Lower leg skin (tissue), 4 donors: Measurements from ENCODE around the gene MOG. TPM values are rescaled to one million over a fixed set of nuclear protein-coding genes. Genes with fewer than 3 reads are reported as not detected.

ENCODE experiments used
- DNase-seq, 2 donors: peaks; one replicate each; pipeline ENCODE4 v3.0.0-alpha.2; 2019; ENCODE audit warnings: low spot score in 2 of 2
- H3K4me3 ChIP-seq: fragments of 200-600 bp; sonication (generic); 2 replicates; pipeline ENCODE4 v1.5.1; 2017; ENCODE audit warnings: mild to moderate bottlenecking, low read depth; ENCODE audit not compliant: poor library complexity, severe bottlenecking
- CTCF ChIP-seq, 3 donors: fragments of 450-650 bp; IDR thresholded peaks; one replicate each; pipeline ENCODE4 v1.5.1; 2016; ENCODE audit warnings: antibody characterized with exemption in 3 of 3, mild to moderate bottlenecking in 3 of 3, moderate library complexity in 2 of 3
- POLR2A ChIP-seq, 2 donors: fragments of 450-650 bp; IDR thresholded peaks; one replicate each; pipeline ENCODE4 v1.6.1; 2016 to 2017; ENCODE audit warnings: antibody characterized with exemption in 2 of 2, mild to moderate bottlenecking in 1 of 2, moderate library complexity in 1 of 2
- whole genome bisulfite sequencing, 2 donors: methylation state at CpG; one replicate each; pipeline ENCODE4 v1.1.5; 2018; 5-methylcytosine and 5-hydroxymethylcytosine counted together
- intact Hi-C: fragments of 100-400 bp; cut with DNase I; formaldehyde crosslinking; loops from one replicate; pipeline ENCODE4 v1.15.0; 2023; ENCODE audit warnings: low total_unique reads
- total RNA-seq, 4 donors: library from RNA; depleted of rRNA; stranded (reverse); fragments of >200 nt; gene quantifications; one replicate each; pipeline ENCODE4 v1.1.0, GENCODE V29; 2016

Gene MOG
- not detected for total RNA-seq

DNA sequence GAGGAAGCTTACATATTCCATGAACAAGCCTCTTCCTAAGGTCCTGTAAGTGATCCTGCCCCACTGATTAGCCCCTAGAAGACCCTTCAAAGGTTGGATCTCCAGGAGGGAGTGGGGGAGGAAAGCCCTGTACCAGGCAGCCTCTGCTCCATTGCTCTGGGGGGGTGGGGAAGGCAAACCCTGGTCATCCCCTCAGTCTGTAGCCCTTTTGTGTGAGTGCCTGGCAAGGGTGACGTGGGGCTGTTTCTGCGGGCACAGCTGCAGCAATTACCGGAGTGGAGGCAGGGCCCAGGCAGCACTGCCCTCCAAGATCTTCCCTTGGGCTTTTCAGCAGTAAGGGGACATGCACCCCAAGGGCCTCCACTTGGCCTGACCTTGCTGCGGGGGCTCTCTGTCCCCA, at the start of gene MOG:
TSS of gene MOG (plus strand) at position 295 of the 400 bp plus-strand sequence. CDS start 118 bp downstream, outside the sequence.
- no peak for DNase-seq
- intact Hi-C loops: no loop called here
- 77 to 88% methylated on average over 4 of the region's 4 CpGs for WGBS, 2 donors
- no peak within 1 kb of the TSS for H3K4me3 ChIP-seq
- TF ChIP-seq CTCF (IDR thresholded peaks at IDR 0.05) (no peak), POLR2A (IDR thresholded peaks at IDR 0.05) (no peak)

DNA sequence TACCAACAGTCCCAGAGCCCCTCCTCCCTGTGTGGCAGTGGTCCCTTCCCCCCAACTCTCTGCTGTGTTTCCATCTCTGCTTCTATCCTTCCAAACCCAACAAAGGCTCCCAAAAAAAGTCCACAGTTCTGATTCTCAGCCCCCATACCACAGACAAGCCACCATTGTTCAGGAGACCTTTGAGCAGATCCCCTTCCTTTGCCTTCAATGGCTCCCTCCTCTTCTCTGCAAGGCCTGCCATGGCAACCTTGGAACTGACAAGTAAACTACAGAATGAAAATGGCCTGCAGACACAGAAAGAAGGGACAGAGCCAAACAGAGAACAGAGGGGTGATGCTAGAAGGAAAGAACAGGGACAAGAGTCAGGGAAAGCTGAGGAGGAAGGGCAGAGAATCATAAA, 48.8 kb upstream of the MOG start:
- intact Hi-C loops: no loop called here
- no peak overlapping the region for H3K4me3 ChIP-seq
- DNase-seq: no peak
- TF ChIP-seq POLR2A (IDR thresholded peaks at IDR 0.05): no peak
- no peak for TF ChIP-seq CTCF (IDR thresholded peaks at IDR 0.05)

- no peak for DNase-seq
- no peak for TF ChIP-seq CTCF (IDR thresholded peaks at IDR 0.05)
- no peak for TF ChIP-seq POLR2A (IDR thresholded peaks at IDR 0.05)
- intact Hi-C loops: no loop called here
- no peak overlapping the region for H3K4me3 ChIP-seq
- WGBS, 2 donors: 76 to 91% methylated on average over 4 of the region's 4 CpGs
Observed at GRCh38 chr6:29610540-29610939, 46.4 kb upstream of the MOG start.

DNA sequence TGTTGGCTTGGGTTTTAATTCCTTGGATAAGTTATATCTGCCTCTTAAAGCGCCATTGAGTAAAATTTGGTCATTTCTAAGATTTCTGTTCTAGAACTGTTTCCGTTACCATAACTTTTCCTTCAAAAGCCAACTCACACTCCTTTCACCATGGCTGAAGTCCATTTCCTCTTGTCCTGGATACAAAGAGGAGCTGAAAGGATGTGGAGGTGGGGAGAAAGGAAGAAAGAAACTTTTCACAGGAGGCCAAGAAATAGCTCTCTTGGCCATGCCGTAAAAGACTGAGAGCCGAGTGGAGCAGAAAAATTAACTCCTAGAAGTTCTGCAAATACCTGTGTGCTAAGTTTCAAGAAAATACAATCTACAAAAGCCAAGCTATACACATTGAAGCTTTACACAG, 45.5 kb upstream of the MOG start:
- intact Hi-C loops: no loop called here
- TF ChIP-seq CTCF (IDR thresholded peaks at IDR 0.05): no peak
- no peak for TF ChIP-seq POLR2A (IDR thresholded peaks at IDR 0.05)

GRCh38 chr6:29617782-29618554, 38.9 kb upstream of the MOG start:
- WGBS, 2 donors: 94 to 96% methylated on average over 8 of the region's 8 CpGs
- intact Hi-C loops: no loop called here
- no peak for DNase-seq

More for the DNA sequence above, 45.5 kb upstream of the MOG start:
- 80 to 85% methylated on average over 4 of the region's 4 CpGs for WGBS, 2 donors
- no peak overlapping the region for H3K4me3 ChIP-seq
- no peak for DNase-seq

More at GRCh38 chr6:29617782-29618554, 38.9 kb upstream of the MOG start:
- TF ChIP-seq POLR2A (IDR thresholded peaks at IDR 0.05) (no peak), CTCF (IDR thresholded peaks at IDR 0.05) (no peak)
- no peak overlapping the region for H3K4me3 ChIP-seq
